Stimulated activated CD8-positive, alpha-beta memory T cell treated with anti-CD3 and anti-CD28 coated beads, Interleukin-4, amount 100 ng/mL, for 4 hours (primary cell): Measurements from ENCODE around the gene EEF1E1.

Experiments
- DNase-seq, 2 donors: peaks; one replicate each; pipeline ENCODE4 v3.0.0-alpha.2; 2020; ENCODE audit warnings: low read depth in 2 of 2, low spot score in 1 of 2

The EEF1E1 gene

GRCh38 chr6:8088886-8089285, 13.5 kb downstream of the EEF1E1 start:
- DNase-seq = no peak

DNA sequence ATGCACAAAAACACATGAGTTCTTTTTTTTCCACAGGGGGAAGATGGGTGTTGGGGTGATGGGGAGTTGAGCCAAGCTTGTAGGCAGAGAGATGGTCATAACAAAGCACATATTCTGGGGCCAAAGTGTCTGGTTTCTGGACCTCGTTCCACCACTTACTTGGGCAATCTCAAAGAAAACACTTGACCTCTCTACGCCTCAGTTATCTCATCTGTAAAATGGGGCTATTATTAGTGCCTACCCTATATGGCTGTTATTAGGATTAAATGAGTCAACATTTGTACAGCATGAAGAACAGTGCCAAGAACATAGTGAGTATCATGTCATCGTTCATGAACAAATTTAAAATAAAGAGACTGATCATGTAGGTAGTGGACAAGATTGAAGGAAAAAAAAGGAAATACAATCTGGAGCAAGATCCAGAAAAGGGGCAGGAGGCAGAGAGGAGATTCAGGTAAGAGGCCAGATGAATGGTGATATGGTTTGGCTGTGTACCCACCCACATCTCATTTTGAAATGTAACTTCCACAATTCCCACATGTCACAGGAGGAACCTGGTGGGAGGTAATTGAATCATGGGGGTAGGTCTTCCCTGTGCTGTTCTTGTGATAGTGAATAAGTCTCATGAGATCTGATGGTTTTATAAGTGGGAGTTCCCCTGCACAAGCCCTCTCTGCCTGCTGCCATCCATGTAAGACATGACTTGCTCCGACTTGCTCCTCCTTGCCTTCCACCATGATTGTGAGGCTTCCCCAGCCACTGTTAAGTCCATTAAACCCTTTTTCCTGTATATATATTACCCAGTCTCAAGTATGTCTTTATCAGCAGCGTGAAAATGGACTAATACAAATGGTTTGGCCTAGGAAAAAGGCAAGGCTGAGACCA, 14.2 kb downstream of the EEF1E1 start:
- no peak for DNase-seq

- no peak for DNase-seq
Observed at GRCh38 chr6:8086755-8087306, 15.5 kb downstream of the EEF1E1 start.

GRCh38 chr6:8085053-8085511, 17.3 kb downstream of the EEF1E1 start:
- no peak for DNase-seq

DNA sequence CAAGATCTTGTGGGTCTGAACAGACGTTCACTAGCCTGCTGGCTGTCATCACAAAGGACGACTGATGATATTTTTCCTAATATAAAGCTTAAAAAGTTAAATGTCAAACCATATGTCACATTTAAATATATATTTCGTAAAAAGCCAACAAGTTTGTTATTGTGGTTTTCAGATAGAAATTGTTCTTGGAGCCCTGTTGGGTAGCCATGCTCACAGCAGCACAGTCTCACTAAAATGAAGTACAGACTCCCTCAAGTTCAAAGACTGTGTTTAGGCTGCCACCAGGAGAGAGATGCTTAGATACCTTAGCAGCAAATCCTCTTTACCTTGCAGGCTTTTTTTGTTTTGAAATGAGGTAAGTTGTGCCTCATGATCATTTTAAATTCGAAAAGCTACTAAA, 17.8 kb downstream of the EEF1E1 start:
- DNase-seq = no peak

GRCh38 chr6:8082954-8083858, 19.1 kb downstream of the EEF1E1 start:
- no peak for DNase-seq

- DNase-seq = no peak
Observed at GRCh38 chr6:8082572-8082953, 19.8 kb downstream of the EEF1E1 start.

GRCh38 chr6:8080362-8081151, 21.8 kb downstream of the EEF1E1 start:
- no peak for DNase-seq

- no peak for DNase-seq
Observed at GRCh38 chr6:8079126-8079525, 23.2 kb downstream of the EEF1E1 start.

DNA sequence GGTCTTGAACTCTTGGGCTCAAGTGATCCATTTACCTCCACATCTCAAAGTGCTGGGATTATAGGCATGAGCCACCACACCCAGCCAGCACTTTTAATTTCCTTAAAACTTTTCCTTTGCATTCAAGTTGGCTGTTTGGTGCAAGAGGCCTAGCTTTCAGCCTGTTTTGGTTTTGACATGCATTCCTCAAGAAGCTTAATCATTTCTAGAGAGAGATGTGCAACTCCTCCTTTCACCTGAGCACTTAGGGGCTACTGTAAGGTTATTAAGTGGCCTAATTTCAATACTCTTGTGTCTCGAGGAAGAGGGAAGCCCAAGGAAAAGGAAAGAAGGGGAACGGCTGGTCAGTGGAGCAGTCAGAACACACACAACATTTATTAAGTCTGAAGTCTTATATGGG, 24.4 kb downstream of the EEF1E1 start:
- no peak for DNase-seq

- DNase-seq = no peak
Observed at GRCh38 chr6:8075704-8076103, 26.6 kb downstream of the EEF1E1 start.

GRCh38 chr6:8075185-8075584, 27.2 kb downstream of the EEF1E1 start:
- no peak for DNase-seq

GRCh38 chr6:8074213-8074612, 28.1 kb downstream of the EEF1E1 start:
- no peak for DNase-seq

- no peak for DNase-seq
Observed at GRCh38 chr6:8073758-8074157, 28.6 kb downstream of the EEF1E1 start.

DNA sequence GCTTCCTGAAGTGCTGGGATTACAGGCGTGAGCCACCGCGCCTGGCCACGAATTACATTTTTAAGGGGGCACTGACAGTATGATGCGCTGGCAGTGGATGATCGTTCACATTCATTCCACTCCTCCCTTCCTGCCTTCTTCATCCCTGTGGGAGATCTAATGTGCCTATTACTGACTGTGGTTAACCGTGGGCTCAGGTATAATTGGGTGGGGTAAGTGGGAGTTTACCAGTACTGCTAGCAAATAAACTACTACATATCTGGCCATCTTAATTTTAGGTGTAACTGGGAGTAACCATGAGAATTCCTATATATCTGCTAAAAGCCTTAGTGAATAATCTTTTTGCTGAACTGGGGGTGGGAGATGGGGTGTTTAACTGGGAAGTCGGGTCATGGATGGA, 31.6 kb downstream of the EEF1E1 start:
- no peak for DNase-seq

DNA sequence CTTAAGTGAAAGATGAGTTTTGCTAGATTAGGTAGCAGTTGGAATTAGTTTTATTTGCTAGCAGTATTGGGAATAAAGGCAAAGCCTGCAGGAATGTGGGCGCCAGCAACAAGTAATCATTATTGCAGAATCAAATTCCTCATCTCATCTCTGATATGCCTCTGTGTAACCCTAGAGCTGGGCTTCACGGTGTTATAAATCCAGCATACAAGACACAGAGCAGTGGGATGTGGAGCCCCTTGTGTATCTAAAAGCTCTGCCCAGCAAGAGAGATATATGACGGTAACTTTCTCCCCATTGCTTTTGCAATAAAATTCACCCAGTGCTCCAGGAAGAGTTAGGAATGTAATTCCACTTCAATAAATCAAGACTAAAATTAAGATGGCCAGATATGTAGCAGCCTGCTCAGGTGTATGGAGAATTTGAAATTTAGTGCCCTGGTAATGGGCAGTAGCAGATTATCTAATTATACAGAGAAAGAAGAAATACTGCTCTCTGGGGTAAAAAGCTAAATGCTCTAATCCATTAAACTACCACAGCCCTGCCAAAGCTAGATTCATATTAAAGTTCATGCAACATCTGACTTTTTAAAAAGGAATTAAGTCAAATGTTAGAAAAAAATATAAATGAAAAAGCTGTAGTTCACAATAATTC, 32.6 kb downstream of the EEF1E1 start:
- no peak for DNase-seq

- DNase-seq = no peak
Observed at GRCh38 chr6:8069151-8069550, 33.2 kb downstream of the EEF1E1 start.

- DNase-seq = no peak
Observed at GRCh38 chr6:8066108-8066507, 36.2 kb downstream of the EEF1E1 start.

- DNase-seq = no peak
Observed at GRCh38 chr6:8065519-8065911, 36.8 kb downstream of the EEF1E1 start.
